GM23338 (cell line): ENCODE measurements around the gene GRID2. TPM values are rescaled to one million over a fixed set of nuclear protein-coding genes. Genes with fewer than 3 reads are reported as not detected.

ENCODE experiments used
- ATAC-seq: fragments of 200-7000 bp; cut with Tn5 transposase; 3 replicates; pipeline ENCODE4 v1.9.1; 2020
- DNase-seq: peaks from one replicate; pipeline ENCODE4 v3.0.0-alpha.2; 2015; ENCODE audit warnings: low spot score
- H2AFZ ChIP-seq: fragments of 200-600 bp; sonication (generic); 2 replicates; pipeline ENCODE4 v1.8.0; 2016; ENCODE audit warnings: antibody characterized with exemption, mild to moderate bottlenecking, moderate library complexity
- H3F3A ChIP-seq: fragments of 200-600 bp; sonication (generic); replicated peaks from 2 replicates; pipeline ENCODE4 v1.8.0; 2017; ENCODE audit warnings: antibody characterized with exemption, mixed run types, low read depth
- H3K27ac ChIP-seq: fragments of 200-600 bp; sonication (generic); 2 replicates; pipeline ENCODE4 v1.6.1; 2016; ENCODE audit warnings: low read depth
- H3K27me3 ChIP-seq: fragments of 200-600 bp; sonication (generic); 2 replicates; pipeline ENCODE4 v1.8.0; 2016; ENCODE audit warnings: mild to moderate bottlenecking, mixed run types, moderate library complexity; ENCODE audit not compliant: insufficient read depth
- H3K36me3 ChIP-seq: fragments of 200-600 bp; sonication (generic); 2 replicates; pipeline ENCODE4 v1.8.0; 2016; ENCODE audit warnings: mild to moderate bottlenecking; ENCODE audit not compliant: insufficient read depth
- H3K4me1 ChIP-seq: fragments of 200-600 bp; sonication (generic); 2 replicates; pipeline ENCODE4 v1.8.0; 2016; ENCODE audit warnings: mild to moderate bottlenecking, moderate library complexity; ENCODE audit not compliant: insufficient read depth
- H3K4me2 ChIP-seq: fragments of 200-600 bp; sonication (generic); 2 replicates; pipeline ENCODE4 v1.7.1; 2017; ENCODE audit warnings: mixed run types
- H3K4me3 ChIP-seq: fragments of 200-600 bp; sonication (generic); 2 replicates; pipeline ENCODE4 v1.6.1; 2016; ENCODE audit warnings: mixed run types
- H3K79me2 ChIP-seq: fragments of 200-600 bp; sonication (generic); replicated peaks from 2 replicates; pipeline ENCODE4 v1.8.0; 2017; ENCODE audit warnings: mild to moderate bottlenecking; ENCODE audit not compliant: insufficient read depth
- H3K9me2 ChIP-seq: fragments of 200-600 bp; sonication (generic); 2 replicates; pipeline ENCODE4 v1.8.0; 2017; ENCODE audit not compliant: insufficient read depth
- H4K20me1 ChIP-seq: fragments of 200-600 bp; sonication (generic); replicated peaks from 2 replicates; pipeline ENCODE4 v1.8.0; 2017; ENCODE audit warnings: mild to moderate bottlenecking; ENCODE audit not compliant: insufficient read depth
- H3K27ac Mint-ChIP-seq: 2 replicates; pipeline ENCODE4 v1.8.0; 2020; ENCODE audit warnings: inconsistent platforms, mild to moderate bottlenecking, moderate library complexity, mixed read lengths
- H3K27me3 Mint-ChIP-seq: 3 replicates; pipeline ENCODE4 v1.8.0; 2022; ENCODE audit warnings: low read depth, mild to moderate bottlenecking, moderate library complexity, mixed read lengths, inconsistent platforms; ENCODE audit not compliant: insufficient read depth, poor library complexity
- H3K36me3 Mint-ChIP-seq: 3 replicates; pipeline ENCODE4 v1.8.0; 2021; ENCODE audit warnings: low read depth, mild to moderate bottlenecking, inconsistent platforms, moderate library complexity, mixed read lengths
- H3K4me1 Mint-ChIP-seq: 3 replicates; pipeline ENCODE4 v1.8.0; 2020; ENCODE audit warnings: mild to moderate bottlenecking, inconsistent platforms, mixed read lengths
- H3K4me3 Mint-ChIP-seq: 3 replicates; pipeline ENCODE4 v1.8.0; 2021; ENCODE audit warnings: moderate library complexity, mild to moderate bottlenecking, inconsistent platforms, mixed read lengths
- H3K9me3 Mint-ChIP-seq: 3 replicates; pipeline ENCODE4 v1.8.0; 2020; ENCODE audit warnings: moderate library complexity, mild to moderate bottlenecking, inconsistent platforms, mixed read lengths
- ETS1 ChIP-seq: IDR thresholded peaks from 2 replicates; pipeline ENCODE4 v1.6.1; 2016; ENCODE audit warnings: antibody characterized with exemption
- EZH2 ChIP-seq: fragments of 200-600 bp; sonication (generic); IDR thresholded peaks from one replicate; pipeline ENCODE4 v1.8.0; 2017; ENCODE audit warnings: antibody characterized with exemption, mild to moderate bottlenecking, low read depth; ENCODE audit not compliant: unreplicated experiment
- JUNB ChIP-seq: IDR thresholded peaks from one replicate; pipeline ENCODE4 v1.6.1; 2016; ENCODE audit warnings: antibody characterized with exemption; ENCODE audit not compliant: unreplicated experiment
- NANOG ChIP-seq: IDR thresholded peaks from 2 replicates; pipeline ENCODE4 v1.6.1; 2016; ENCODE audit warnings: antibody characterized with exemption, borderline replicate concordance
- POLR2AphosphoS5 ChIP-seq: IDR thresholded peaks from 2 replicates; pipeline ENCODE4 v1.6.1; 2016; ENCODE audit warnings: antibody characterized with exemption, low read depth
- REST ChIP-seq: IDR thresholded peaks from one replicate; pipeline ENCODE4 v1.6.1; 2018; ENCODE audit warnings: antibody characterized with exemption; ENCODE audit not compliant: unreplicated experiment
- STAT1 ChIP-seq: IDR thresholded peaks from one replicate; pipeline ENCODE4 v1.6.1; 2016; ENCODE audit warnings: antibody characterized with exemption; ENCODE audit not compliant: unreplicated experiment
- ZNF114 ChIP-seq: fragments of 250-450 bp; sonication (Bioruptor Pico); IDR thresholded peaks from 2 replicates; pipeline ENCODE4 v1.5.0; 2020; ENCODE audit warnings: mild to moderate bottlenecking, moderate library complexity
- ZNF331 ChIP-seq: fragments of 250-450 bp; sonication (Bioruptor Pico); IDR thresholded peaks from 2 replicates; pipeline ENCODE4 v1.5.0; 2020; ENCODE audit warnings: low read depth, mild to moderate bottlenecking, moderate library complexity
- polyA plus RNA-seq: library from polyadenylated mRNA; unstranded; fragments of >200 nt; fragmentation: Nextera tagmentation; extraction: Ambion mirVana; gene quantifications from 2 replicates; pipeline ENCODE4 v1.2.1, GENCODE V29; 2016
- total RNA-seq: library from RNA; depleted of rRNA; stranded (reverse); fragments of >200 nt; shearing (Covaris generic); gene quantifications from 2 replicates; pipeline ENCODE4 v1.2.3, GENCODE V29; 2014
- TF ChIP-seq, protein P1 (sequence below), 2 experiments: fragments of 200-600 bp in 1 of 2; sonication (generic) in 1 of 2; conservative IDR thresholded peaks; 2 replicates each; pipeline versions ENCODE4 v1.5.1 to v1.6.1; 2016 to 2017; ENCODE audit warnings: antibody characterized with exemption in 2 of 2, low read depth in 2 of 2, mild to moderate bottlenecking in 2 of 2, moderate library complexity in 1 of 2
- TF ChIP-seq, protein P2 (sequence below): fragments of 250-450 bp; sonication (Bioruptor Pico); IDR thresholded peaks from 2 replicates; pipeline ENCODE4 v1.5.0; 2020; ENCODE audit warnings: mild to moderate bottlenecking, moderate library complexity

GRID2 gene
- total and polyA plus RNA-seq, 2 experiments from 2014 or later: 19.9 to 65.4 TPM

- TF ChIP-seq REST: no peak
These were observed 1066.5 kb downstream of the GRID2 start (continued) for GRCh38 chr4:93370256-93370655.

- peaks cover 5% of the 10 kb centered on the region for H3K27me3 Mint-ChIP-seq
- no peaks in the 10 kb centered on the region for H3K9me3 Mint-ChIP-seq
- no peaks in the 10 kb centered on the region for H3K4me1 ChIP-seq
- no peaks in the 10 kb centered on the region for H4K20me1 ChIP-seq
- H3K79me2 ChIP-seq: no peaks in the 10 kb centered on the region
- no peaks in the 10 kb centered on the region for H3K9me2 ChIP-seq
- H2AFZ ChIP-seq: no peak overlapping the region
- ATAC-seq: no peak
- peaks cover 12% of the 10 kb centered on the region for H3K4me1 Mint-ChIP-seq
- H3K36me3 ChIP-seq: no peaks in the 10 kb centered on the region
- H3K4me2 ChIP-seq: no peak overlapping the region
- no peaks in the 10 kb centered on the region for H3K27me3 ChIP-seq
- DNase-seq: no peak
- no peak overlapping the region for H3K4me3 Mint-ChIP-seq
- H3F3A ChIP-seq: no peaks in the 10 kb centered on the region
- no peak overlapping the region for H3K27ac ChIP-seq
- H3K4me3 ChIP-seq: no peak overlapping the region
- no peaks in the 10 kb centered on the region for H3K36me3 Mint-ChIP-seq
- no peak overlapping the region for H3K27ac Mint-ChIP-seq
- TF ChIP-seq, protein P1, sequence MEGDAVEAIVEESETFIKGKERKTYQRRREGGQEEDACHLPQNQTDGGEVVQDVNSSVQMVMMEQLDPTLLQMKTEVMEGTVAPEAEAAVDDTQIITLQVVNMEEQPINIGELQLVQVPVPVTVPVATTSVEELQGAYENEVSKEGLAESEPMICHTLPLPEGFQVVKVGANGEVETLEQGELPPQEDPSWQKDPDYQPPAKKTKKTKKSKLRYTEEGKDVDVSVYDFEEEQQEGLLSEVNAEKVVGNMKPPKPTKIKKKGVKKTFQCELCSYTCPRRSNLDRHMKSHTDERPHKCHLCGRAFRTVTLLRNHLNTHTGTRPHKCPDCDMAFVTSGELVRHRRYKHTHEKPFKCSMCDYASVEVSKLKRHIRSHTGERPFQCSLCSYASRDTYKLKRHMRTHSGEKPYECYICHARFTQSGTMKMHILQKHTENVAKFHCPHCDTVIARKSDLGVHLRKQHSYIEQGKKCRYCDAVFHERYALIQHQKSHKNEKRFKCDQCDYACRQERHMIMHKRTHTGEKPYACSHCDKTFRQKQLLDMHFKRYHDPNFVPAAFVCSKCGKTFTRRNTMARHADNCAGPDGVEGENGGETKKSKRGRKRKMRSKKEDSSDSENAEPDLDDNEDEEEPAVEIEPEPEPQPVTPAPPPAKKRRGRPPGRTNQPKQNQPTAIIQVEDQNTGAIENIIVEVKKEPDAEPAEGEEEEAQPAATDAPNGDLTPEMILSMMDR (conservative IDR thresholded peaks at IDR 0.05; ENCODE audit: low read depth in 2 of 2): no peak
- TF ChIP-seq STAT1 (no peak), ZNF331 (CRISPR knock-in tag) (no peak), EZH2 (no peak), NANOG (no peak), POLR2AphosphoS5 (no peak), JUNB (no peak), ZNF114 (no peak), ETS1 (no peak)
- TF ChIP-seq, protein P2, sequence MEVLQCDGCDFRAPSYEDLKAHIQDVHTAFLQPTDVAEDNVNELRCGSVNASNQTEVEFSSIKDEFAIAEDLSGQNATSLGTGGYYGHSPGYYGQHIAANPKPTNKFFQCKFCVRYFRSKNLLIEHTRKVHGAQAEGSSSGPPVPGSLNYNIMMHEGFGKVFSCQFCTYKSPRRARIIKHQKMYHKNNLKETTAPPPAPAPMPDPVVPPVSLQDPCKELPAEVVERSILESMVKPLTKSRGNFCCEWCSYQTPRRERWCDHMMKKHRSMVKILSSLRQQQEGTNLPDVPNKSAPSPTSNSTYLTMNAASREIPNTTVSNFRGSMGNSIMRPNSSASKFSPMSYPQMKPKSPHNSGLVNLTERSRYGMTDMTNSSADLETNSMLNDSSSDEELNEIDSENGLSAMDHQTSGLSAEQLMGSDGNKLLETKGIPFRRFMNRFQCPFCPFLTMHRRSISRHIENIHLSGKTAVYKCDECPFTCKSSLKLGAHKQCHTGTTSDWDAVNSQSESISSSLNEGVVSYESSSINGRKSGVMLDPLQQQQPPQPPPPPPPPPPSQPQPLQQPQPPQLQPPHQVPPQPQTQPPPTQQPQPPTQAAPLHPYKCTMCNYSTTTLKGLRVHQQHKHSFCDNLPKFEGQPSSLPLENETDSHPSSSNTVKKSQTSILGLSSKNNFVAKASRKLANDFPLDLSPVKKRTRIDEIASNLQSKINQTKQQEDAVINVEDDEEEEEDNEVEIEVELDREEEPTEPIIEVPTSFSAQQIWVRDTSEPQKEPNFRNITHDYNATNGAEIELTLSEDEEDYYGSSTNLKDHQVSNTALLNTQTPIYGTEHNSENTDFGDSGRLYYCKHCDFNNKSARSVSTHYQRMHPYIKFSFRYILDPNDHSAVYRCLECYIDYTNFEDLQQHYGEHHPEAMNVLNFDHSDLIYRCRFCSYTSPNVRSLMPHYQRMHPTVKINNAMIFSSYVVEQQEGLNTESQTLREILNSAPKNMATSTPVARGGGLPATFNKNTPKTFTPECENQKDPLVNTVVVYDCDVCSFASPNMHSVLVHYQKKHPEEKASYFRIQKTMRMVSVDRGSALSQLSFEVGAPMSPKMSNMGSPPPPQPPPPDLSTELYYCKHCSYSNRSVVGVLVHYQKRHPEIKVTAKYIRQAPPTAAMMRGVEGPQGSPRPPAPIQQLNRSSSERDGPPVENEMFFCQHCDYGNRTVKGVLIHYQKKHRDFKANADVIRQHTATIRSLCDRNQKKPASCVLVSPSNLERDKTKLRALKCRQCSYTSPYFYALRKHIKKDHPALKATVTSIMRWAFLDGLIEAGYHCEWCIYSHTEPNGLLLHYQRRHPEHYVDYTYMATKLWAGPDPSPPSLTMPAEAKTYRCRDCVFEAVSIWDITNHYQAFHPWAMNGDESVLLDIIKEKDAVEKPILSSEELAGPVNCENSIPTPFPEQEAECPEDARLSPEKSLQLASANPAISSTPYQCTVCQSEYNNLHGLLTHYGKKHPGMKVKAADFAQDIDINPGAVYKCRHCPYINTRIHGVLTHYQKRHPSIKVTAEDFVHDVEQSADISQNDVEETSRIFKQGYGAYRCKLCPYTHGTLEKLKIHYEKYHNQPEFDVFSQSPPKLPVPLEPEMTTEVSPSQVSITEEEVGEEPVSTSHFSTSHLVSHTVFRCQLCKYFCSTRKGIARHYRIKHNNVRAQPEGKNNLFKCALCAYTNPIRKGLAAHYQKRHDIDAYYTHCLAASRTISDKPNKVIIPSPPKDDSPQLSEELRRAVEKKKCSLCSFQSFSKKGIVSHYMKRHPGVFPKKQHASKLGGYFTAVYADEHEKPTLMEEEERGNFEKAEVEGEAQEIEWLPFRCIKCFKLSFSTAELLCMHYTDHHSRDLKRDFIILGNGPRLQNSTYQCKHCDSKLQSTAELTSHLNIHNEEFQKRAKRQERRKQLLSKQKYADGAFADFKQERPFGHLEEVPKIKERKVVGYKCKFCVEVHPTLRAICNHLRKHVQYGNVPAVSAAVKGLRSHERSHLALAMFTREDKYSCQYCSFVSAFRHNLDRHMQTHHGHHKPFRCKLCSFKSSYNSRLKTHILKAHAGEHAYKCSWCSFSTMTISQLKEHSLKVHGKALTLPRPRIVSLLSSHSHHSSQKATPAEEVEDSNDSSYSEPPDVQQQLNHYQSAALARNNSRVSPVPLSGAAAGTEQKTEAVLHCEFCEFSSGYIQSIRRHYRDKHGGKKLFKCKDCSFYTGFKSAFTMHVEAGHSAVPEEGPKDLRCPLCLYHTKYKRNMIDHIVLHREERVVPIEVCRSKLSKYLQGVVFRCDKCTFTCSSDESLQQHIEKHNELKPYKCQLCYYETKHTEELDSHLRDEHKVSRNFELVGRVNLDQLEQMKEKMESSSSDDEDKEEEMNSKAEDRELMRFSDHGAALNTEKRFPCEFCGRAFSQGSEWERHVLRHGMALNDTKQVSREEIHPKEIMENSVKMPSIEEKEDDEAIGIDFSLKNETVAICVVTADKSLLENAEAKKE (CRISPR knock-in tag): no peak
These were observed 1070.4 kb downstream of the GRID2 start for GRCh38 chr4:93373893-93374860.
